Measurements from ENCODE around the gene OSBPL3. TPM values are rescaled to one million over a fixed set of nuclear protein-coding genes. Genes with fewer than 3 reads are reported as not detected.

Gene OSBPL3
- total and polyA plus RNA-seq, 2 donors (not counting 3 experiments of a cell fraction or from before 2014, with no cell fraction given) = 7.5 to 27.1 TPM

DNA sequence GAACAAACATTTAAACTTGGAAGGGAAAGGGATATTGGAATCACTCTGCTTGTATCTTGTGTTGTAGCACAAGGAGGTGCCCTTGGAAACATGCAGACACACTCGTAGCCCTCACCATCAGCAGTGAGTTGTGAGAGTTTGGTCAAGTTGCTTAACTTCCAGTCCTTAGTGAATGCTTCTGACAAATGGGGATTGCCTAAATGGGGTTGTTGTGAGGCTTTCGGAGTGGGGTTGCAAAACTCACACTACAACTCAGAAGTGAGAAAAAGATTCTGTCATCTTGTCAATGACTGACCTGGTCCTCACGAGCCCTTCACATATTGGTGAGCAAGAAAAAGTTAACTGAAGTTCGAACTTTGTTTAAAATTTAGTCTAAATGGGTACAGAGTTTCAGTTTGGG is 193.7 kb downstream of the OSBPL3 start:
- TF ChIP-seq POLR2AphosphoS5 (IDR thresholded peaks at IDR 0.05; ENCODE audit: insufficient read depth, low read depth, low read length) = no peak
- no peak for TF ChIP-seq FOS (IDR thresholded peaks at IDR 0.05; ENCODE audit: borderline replicate concordance, insufficient read depth, low read length)
- TF ChIP-seq, protein P1, sequence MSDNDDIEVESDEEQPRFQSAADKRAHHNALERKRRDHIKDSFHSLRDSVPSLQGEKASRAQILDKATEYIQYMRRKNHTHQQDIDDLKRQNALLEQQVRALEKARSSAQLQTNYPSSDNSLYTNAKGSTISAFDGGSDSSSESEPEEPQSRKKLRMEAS (IDR thresholded peaks at IDR 0.05; ENCODE audit: insufficient read depth, insufficient read length) = no peak
- TF ChIP-seq, protein P2, sequence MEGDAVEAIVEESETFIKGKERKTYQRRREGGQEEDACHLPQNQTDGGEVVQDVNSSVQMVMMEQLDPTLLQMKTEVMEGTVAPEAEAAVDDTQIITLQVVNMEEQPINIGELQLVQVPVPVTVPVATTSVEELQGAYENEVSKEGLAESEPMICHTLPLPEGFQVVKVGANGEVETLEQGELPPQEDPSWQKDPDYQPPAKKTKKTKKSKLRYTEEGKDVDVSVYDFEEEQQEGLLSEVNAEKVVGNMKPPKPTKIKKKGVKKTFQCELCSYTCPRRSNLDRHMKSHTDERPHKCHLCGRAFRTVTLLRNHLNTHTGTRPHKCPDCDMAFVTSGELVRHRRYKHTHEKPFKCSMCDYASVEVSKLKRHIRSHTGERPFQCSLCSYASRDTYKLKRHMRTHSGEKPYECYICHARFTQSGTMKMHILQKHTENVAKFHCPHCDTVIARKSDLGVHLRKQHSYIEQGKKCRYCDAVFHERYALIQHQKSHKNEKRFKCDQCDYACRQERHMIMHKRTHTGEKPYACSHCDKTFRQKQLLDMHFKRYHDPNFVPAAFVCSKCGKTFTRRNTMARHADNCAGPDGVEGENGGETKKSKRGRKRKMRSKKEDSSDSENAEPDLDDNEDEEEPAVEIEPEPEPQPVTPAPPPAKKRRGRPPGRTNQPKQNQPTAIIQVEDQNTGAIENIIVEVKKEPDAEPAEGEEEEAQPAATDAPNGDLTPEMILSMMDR (IDR thresholded peaks at IDR 0.05; ENCODE audit: extremely low read depth in 1 of 2, insufficient read depth in 1 of 2, low read depth in 1 of 2, low read length in 2 of 2) = no peak
- no peak for TF ChIP-seq JUN (IDR thresholded peaks at IDR 0.05; ENCODE audit: borderline replicate concordance, insufficient read depth, insufficient read length, low read depth)
- TF ChIP-seq EZH2 (IDR thresholded peaks at IDR 0.05; ENCODE audit: borderline replicate concordance, low read depth, low read length, severe bottlenecking) = no peak
- TF ChIP-seq GATA2 (IDR thresholded peaks at IDR 0.05; ENCODE audit: insufficient read depth, insufficient read length, low read depth, low read length) = no peak
- no peak for TF ChIP-seq POLR2A (IDR thresholded peaks at IDR 0.05; ENCODE audit: low read depth, low read length)
- TF ChIP-seq MYC (IDR thresholded peaks at IDR 0.05; ENCODE audit: low read depth, low read length) = no peak
- Histone ChIP-seq H3K9me1 (replicated peaks; ENCODE audit: control insufficient read depth, extremely low read depth, insufficient read depth, low read length) (no peaks in the 10 kb centered on the region), H3K4me1 (ENCODE audit: control insufficient read depth, extremely low read depth, insufficient read depth, low read length) (peaks cover 7% of the 10 kb centered on the region), H3K4me3 (replicated peaks in 1 of 3; ENCODE audit: insufficient read depth in 1 of 3, low read depth in 1 of 3, low read length in 3 of 3) (no peak overlapping the region), H3K9ac (replicated peaks; ENCODE audit: extremely low read depth, insufficient read depth, low read length) (no peak overlapping the region), H2AFZ (ENCODE audit: low read depth, low read length) (no peak overlapping the region), H3K27ac (ENCODE audit: insufficient read depth, low read depth, low read length) (peak overlapping the region; percentile 84), H3K79me2 (ENCODE audit: control insufficient read depth, insufficient read depth, low read length) (no peaks in the 10 kb centered on the region), H3K36me3 (ENCODE audit: control insufficient read depth in 2 of 2, extremely low read depth in 1 of 2, insufficient read depth in 2 of 2, low read length in 2 of 2) (no peaks in the 10 kb centered on the region), H3K9me3 (replicated peaks; ENCODE audit: control insufficient read depth, insufficient read depth, low read length) (no peaks in the 10 kb centered on the region), H3K4me2 (ENCODE audit: insufficient read depth, low read length) (no peak overlapping the region), H4K20me1 (replicated peaks; ENCODE audit: control insufficient read depth, extremely low read depth, insufficient read depth, low read length) (no peaks in the 10 kb centered on the region), H3K27me3 (ENCODE audit: control insufficient read depth in 2 of 2, insufficient read depth in 2 of 2, low read length in 2 of 2) (no peaks in the 10 kb centered on the region)
- no TSS peak for BruUV-seq (replicated peaks)
- POLR2A ChIA-PET = no interaction called here
- intact Hi-C loops (cut with micrococcal nuclease) (loop anchor here (2.0 kb wide), 1 partner anchor 30 kb away; the partner anchor contains the start of gene GSDME), dilution Hi-C loops (cut with MboI; ENCODE audit: extremely low pct_ligation_motif_present, low sequenced_read_pairs) (no loop called here)
- FAIRE-seq (no peak), DNase-seq (ENCODE audit: low read depth, low spot score) (no peak)
- CTCF ChIA-PET = no interaction called here

All from endothelial cell of umbilical vein (primary cell).